H9 (cell line): Measurements from ENCODE around the gene RAB31. TPM values are rescaled to one million over a fixed set of nuclear protein-coding genes. Genes with fewer than 3 reads are reported as not detected.

ENCODE experiments used
- DNase-seq: peaks from one replicate; pipeline ENCODE4 v3.0.0-alpha.2; 2017
- H2AFZ ChIP-seq: one replicate; pipeline ENCODE4 v1.6.1; 2013; ENCODE audit warnings: mild to moderate bottlenecking, low read length, control low read depth, moderate library complexity
- H2AK5ac ChIP-seq: 2 replicates; pipeline ENCODE4 v1.6.1; 2013; ENCODE audit warnings: low read length, control low read depth, mixed read lengths; ENCODE audit not compliant: insufficient read length
- H2BK120ac ChIP-seq: one replicate; pipeline ENCODE4 v1.6.1; 2013; ENCODE audit warnings: low read depth, mild to moderate bottlenecking, low read length, control low read depth, inconsistent platforms; ENCODE audit not compliant: poor library complexity, severe bottlenecking
- H2BK12ac ChIP-seq: 2 replicates; pipeline ENCODE4 v1.6.1; 2013; ENCODE audit warnings: low read length, control low read depth, mixed read lengths, low read depth; ENCODE audit not compliant: insufficient read length
- H2BK15ac ChIP-seq: 2 replicates; pipeline ENCODE4 v1.6.1; 2013; ENCODE audit warnings: low read depth, low read length, control low read depth
- H2BK20ac ChIP-seq: one replicate; pipeline ENCODE4 v1.6.1; 2013; ENCODE audit warnings: low read depth, mild to moderate bottlenecking, low read length, control low read depth, inconsistent platforms; ENCODE audit not compliant: poor library complexity, severe bottlenecking
- H2BK5ac ChIP-seq: 2 replicates; pipeline ENCODE4 v1.6.1; 2013; ENCODE audit warnings: low read length, control low read depth, mixed read lengths; ENCODE audit not compliant: insufficient read length
- H3K14ac ChIP-seq: 2 replicates; pipeline ENCODE4 v1.6.1; 2013; ENCODE audit warnings: low read length, control low read depth; ENCODE audit not compliant: insufficient read depth
- H3K18ac ChIP-seq: 2 replicates; pipeline ENCODE4 v1.6.1; 2013; ENCODE audit warnings: low read depth, mild to moderate bottlenecking, mixed read lengths, low read length, control low read depth; ENCODE audit not compliant: insufficient read length
- H3K23ac ChIP-seq: 2 replicates; pipeline ENCODE4 v1.6.1; 2013; ENCODE audit warnings: low read length, control low read depth, mixed read lengths, low read depth; ENCODE audit not compliant: insufficient read length
- H3K23me2 ChIP-seq: 2 replicates; pipeline ENCODE4 v1.6.1; 2013; ENCODE audit warnings: low read depth, mild to moderate bottlenecking, mixed read lengths, low read length, control low read depth; ENCODE audit not compliant: insufficient read length, poor library complexity, severe bottlenecking
- H3K27ac ChIP-seq: 2 replicates; pipeline ENCODE4 v1.5.1; 2013; ENCODE audit warnings: low read length, control low read depth, mixed read lengths, low read depth; ENCODE audit not compliant: insufficient read length
- H3K27me3 ChIP-seq: 2 replicates; pipeline ENCODE4 v1.6.1; 2013; ENCODE audit warnings: low read length, control low read depth, inconsistent platforms; ENCODE audit not compliant: insufficient read depth
- H3K4ac ChIP-seq: 2 replicates; pipeline ENCODE4 v1.6.1; 2013; ENCODE audit warnings: low read depth, mild to moderate bottlenecking, control low read depth, inconsistent platforms, low read length, moderate library complexity
- H3K4me1 ChIP-seq: 2 replicates; pipeline ENCODE4 v1.6.1; 2013; ENCODE audit warnings: low read length, control low read depth, inconsistent platforms; ENCODE audit not compliant: insufficient read depth
- H3K4me2 ChIP-seq: 2 replicates; pipeline ENCODE4 v1.6.1; 2013; ENCODE audit warnings: low read length, control low read depth, mixed read lengths; ENCODE audit not compliant: insufficient read length, insufficient read depth
- H3K56ac ChIP-seq: 2 replicates; pipeline ENCODE4 v1.6.1; 2013; ENCODE audit warnings: low read depth, mild to moderate bottlenecking, mixed read lengths, low read length, control low read depth; ENCODE audit not compliant: insufficient read length
- H3K79me1 ChIP-seq: 2 replicates; pipeline ENCODE4 v1.6.1; 2013; ENCODE audit warnings: low read depth, mild to moderate bottlenecking, moderate library complexity, low read length, control low read depth, inconsistent platforms; ENCODE audit not compliant: insufficient read depth, poor library complexity, severe bottlenecking
- H3K79me2 ChIP-seq: 2 replicates; pipeline ENCODE4 v1.6.1; 2013; ENCODE audit warnings: low read length, control low read depth, inconsistent platforms; ENCODE audit not compliant: insufficient read depth
- H3K9ac ChIP-seq: 2 replicates; pipeline ENCODE4 v1.6.1; 2013; ENCODE audit warnings: low read length, control low read depth, mixed read lengths; ENCODE audit not compliant: insufficient read length; ENCODE audit errors: extremely low read depth
- H3K9me3 ChIP-seq: one replicate; pipeline ENCODE4 v1.6.1; 2013; ENCODE audit warnings: low read depth, low read length, inconsistent platforms; ENCODE audit not compliant: control insufficient read depth
- H3T11ph ChIP-seq: one replicate; pipeline ENCODE4 v1.6.1; 2013; ENCODE audit warnings: mild to moderate bottlenecking, low read length, control low read depth, inconsistent platforms
- H4K20me1 ChIP-seq: one replicate; pipeline ENCODE4 v1.6.1; 2013; ENCODE audit not compliant: control insufficient read depth, insufficient read length, insufficient read depth
- H4K5ac ChIP-seq: 2 replicates; pipeline ENCODE4 v1.6.1; 2013; ENCODE audit warnings: low read depth, mild to moderate bottlenecking, mixed read lengths, low read length, control low read depth; ENCODE audit not compliant: insufficient read length
- H4K8ac ChIP-seq: replicated peaks from 2 replicates; pipeline ENCODE4 v1.6.1; 2013; ENCODE audit warnings: low read length, control low read depth, mixed read lengths, low read depth; ENCODE audit not compliant: insufficient read length
- H4K91ac ChIP-seq: 2 replicates; pipeline ENCODE4 v1.6.1; 2013; ENCODE audit warnings: low read depth, mild to moderate bottlenecking, moderate library complexity, mixed read lengths, low read length, control low read depth; ENCODE audit not compliant: insufficient read length
- H3K27ac Mint-ChIP-seq, 3 experiments: 2 replicates in 2 of 3; 3 replicates in 1 of 3; pipeline ENCODE4 v1.8.0; 2020 to 2021; ENCODE audit warnings: mixed read lengths in 3 of 3, mild to moderate bottlenecking in 1 of 3, moderate library complexity in 1 of 3
- H3K27me3 Mint-ChIP-seq: 2 replicates; pipeline ENCODE4 v1.8.0; 2021; ENCODE audit warnings: low read depth, mild to moderate bottlenecking, moderate library complexity, mixed read lengths
- H3K36me3 Mint-ChIP-seq, 3 experiments: 2 replicates in 2 of 3; 3 replicates in 1 of 3; pipeline ENCODE4 v1.8.0; 2020 to 2021; ENCODE audit warnings: low read depth in 3 of 3, mixed read lengths in 3 of 3; ENCODE audit not compliant: insufficient read depth in 1 of 3
- H3K4me1 Mint-ChIP-seq, 2 experiments: 2 replicates each; pipeline ENCODE4 v1.8.0; 2020; ENCODE audit warnings: mixed read lengths in 2 of 2
- H3K4me3 Mint-ChIP-seq, 2 experiments: 2 replicates in 1 of 2; 3 replicates in 1 of 2; pipeline ENCODE4 v1.8.0; 2020 to 2021; ENCODE audit warnings: mild to moderate bottlenecking in 2 of 2, mixed read lengths in 2 of 2, moderate library complexity in 1 of 2
- H3K9me3 Mint-ChIP-seq, 2 experiments: 2 replicates in 1 of 2; 3 replicates in 1 of 2; pipeline ENCODE4 v1.8.0; 2020; ENCODE audit warnings: mild to moderate bottlenecking in 2 of 2, mixed read lengths in 2 of 2, moderate library complexity in 1 of 2
- total RNA-seq: library from RNA; stranded (reverse); gene quantifications from 2 replicates; pipeline ENCODE4 v1.2.1, GENCODE V29; 2021
- TF ChIP-seq, protein P1 (sequence below): fragments of 200-600 bp; sonication (generic); conservative IDR thresholded peaks from 3 replicates; pipeline ENCODE4 v1.8.0; 2021; ENCODE audit warnings: antibody characterized with exemption, mild to moderate bottlenecking

Gene RAB31
- total RNA-seq, 1 experiment from 2014 or later, result 22.4 TPM

DNA sequence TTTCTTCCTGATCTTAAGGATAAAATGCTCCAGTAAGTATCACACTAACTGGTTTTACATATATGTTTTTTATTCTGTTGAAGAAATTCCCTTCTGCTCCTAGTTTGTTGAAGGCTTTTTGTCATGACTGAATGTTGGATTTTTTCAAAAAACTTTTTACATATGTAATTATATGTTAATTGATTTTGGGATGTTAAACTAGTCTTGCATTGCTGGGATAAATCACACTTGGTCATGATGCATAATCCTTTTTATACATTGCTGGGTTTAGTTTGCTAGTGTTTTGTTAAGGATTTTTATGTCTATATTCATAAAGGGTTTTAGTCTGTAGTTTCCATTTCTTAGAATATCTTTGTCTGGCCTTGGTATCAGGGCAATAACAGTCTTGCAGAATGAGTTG lies 112.0 kb downstream of the RAB31 start:
- Histone ChIP-seq H3K56ac (no peak overlapping the region), H3K23ac (no peak overlapping the region), H4K20me1 (no peaks in the 10 kb centered on the region), H3K4ac (no peak overlapping the region), H3K27me3 (no peaks in the 10 kb centered on the region), H3K27ac (no peak overlapping the region), H3K23me2 (no peaks in the 10 kb centered on the region), H2BK15ac (no peak overlapping the region), H4K8ac (no peak overlapping the region), H2BK5ac (no peak overlapping the region), H3K79me2 (no peaks in the 10 kb centered on the region), H3K9ac (no peak overlapping the region), H3K4me2 (no peak overlapping the region), H3K79me1 (no peaks in the 10 kb centered on the region), H2BK12ac (no peak overlapping the region), H3T11ph (no peak overlapping the region), H3K14ac (no peak overlapping the region), H3K9me3 (no peaks in the 10 kb centered on the region), H2AFZ (no peak overlapping the region), H2BK120ac (no peak overlapping the region), H4K5ac (no peak overlapping the region), H3K18ac (no peak overlapping the region), H3K4me1 (no peaks in the 10 kb centered on the region), H2AK5ac (no peak overlapping the region), H2BK20ac (no peak overlapping the region), H4K91ac (no peak overlapping the region)
- peaks cover 3 to 12% of the 10 kb centered on the region in 2 experiments; a peak in 3 of 5 replicates for H3K9me3 Mint-ChIP-seq
- H3K36me3 Mint-ChIP-seq, result peaks cover 0 to 20% (median 8%) of the 10 kb centered on the region in 3 experiments; a peak in 4 of 7 replicates
- no peaks in the 10 kb centered on the region; a peak in 1 of 4 replicates for H3K4me1 Mint-ChIP-seq
- H3K4me3 Mint-ChIP-seq, result no peak overlapping the region
- TF ChIP-seq, protein P1, sequence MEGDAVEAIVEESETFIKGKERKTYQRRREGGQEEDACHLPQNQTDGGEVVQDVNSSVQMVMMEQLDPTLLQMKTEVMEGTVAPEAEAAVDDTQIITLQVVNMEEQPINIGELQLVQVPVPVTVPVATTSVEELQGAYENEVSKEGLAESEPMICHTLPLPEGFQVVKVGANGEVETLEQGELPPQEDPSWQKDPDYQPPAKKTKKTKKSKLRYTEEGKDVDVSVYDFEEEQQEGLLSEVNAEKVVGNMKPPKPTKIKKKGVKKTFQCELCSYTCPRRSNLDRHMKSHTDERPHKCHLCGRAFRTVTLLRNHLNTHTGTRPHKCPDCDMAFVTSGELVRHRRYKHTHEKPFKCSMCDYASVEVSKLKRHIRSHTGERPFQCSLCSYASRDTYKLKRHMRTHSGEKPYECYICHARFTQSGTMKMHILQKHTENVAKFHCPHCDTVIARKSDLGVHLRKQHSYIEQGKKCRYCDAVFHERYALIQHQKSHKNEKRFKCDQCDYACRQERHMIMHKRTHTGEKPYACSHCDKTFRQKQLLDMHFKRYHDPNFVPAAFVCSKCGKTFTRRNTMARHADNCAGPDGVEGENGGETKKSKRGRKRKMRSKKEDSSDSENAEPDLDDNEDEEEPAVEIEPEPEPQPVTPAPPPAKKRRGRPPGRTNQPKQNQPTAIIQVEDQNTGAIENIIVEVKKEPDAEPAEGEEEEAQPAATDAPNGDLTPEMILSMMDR, result no peak
- no peaks in the 10 kb centered on the region for H3K27me3 Mint-ChIP-seq
- no peak for DNase-seq
- H3K27ac Mint-ChIP-seq, result no peak overlapping the region
